ENCODE results near the gene NOS1AP. TPM values are rescaled to one million over a fixed set of nuclear protein-coding genes. Genes with fewer than 3 reads are reported as not detected.
"Not testable (repeated sequence)": the region's sequence is repeated elsewhere in the genome, so short reads cannot be mapped to it uniquely, and the experiment has no call there.

The NOS1AP gene
- polyA plus RNA-seq, 6 donors from 2014 or later, result not detected

DNA sequence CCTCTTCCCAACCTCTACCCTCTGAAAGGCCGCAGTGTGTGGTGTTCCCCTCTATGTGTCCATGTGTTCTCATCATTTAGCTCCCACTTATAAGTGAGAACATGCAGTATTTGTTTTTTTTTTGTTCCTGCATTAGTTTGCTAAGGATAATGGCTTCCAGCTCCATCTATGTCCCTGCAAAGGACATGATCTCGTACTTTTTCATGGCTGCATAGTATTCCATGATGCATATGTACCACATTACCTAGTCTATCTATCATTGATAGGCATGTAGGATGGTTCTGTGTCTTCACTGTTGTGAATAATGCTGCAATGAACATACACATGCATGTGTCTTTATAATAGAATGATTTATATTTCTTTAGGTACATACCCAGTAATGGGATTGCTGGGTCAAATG lies 12.6 kb downstream of the NOS1AP start:
- peaks cover 3 to 19% (median 7%) of the 10 kb centered on the region in 7 donors for H3K9me3 Mint-ChIP-seq
- not testable (repeated sequence) for ATAC-seq (ENCODE audit: low read depth in 2 of 2); H3K4me1 Mint-ChIP-seq; H3K4me3 Mint-ChIP-seq; H3K27ac Mint-ChIP-seq; DNase-seq; H3K36me3 Mint-ChIP-seq
- peaks cover 31 to 67% (median 63%) of the 10 kb centered on the region in 3 donors for H3K27me3 Mint-ChIP-seq

- no peak overlapping the region for H3K27ac Mint-ChIP-seq
- H3K4me1 Mint-ChIP-seq, result no peaks in the 10 kb centered on the region
- peaks cover 0 to 19% (median 7%) of the 10 kb centered on the region in 7 donors for H3K9me3 Mint-ChIP-seq
- no peak for DNase-seq
- no peak overlapping the region for H3K4me3 Mint-ChIP-seq
- H3K27me3 Mint-ChIP-seq, result peaks cover 26 to 64% (median 61%) of the 10 kb centered on the region in 3 donors
- H3K36me3 Mint-ChIP-seq, result peaks cover 0 to 5% of the 10 kb centered on the region in 2 donors
- no peak for ATAC-seq (ENCODE audit: low read depth in 2 of 2)
Observed at GRCh38 chr1:162083273-162083672, 13.8 kb downstream of the NOS1AP start.

- no peak for ATAC-seq (ENCODE audit: low read depth in 2 of 2)
- no peak overlapping the region for H3K4me3 Mint-ChIP-seq
Observed at GRCh38 chr1:162085991-162086390, 16.5 kb downstream of the NOS1AP start.

GRCh38 chr1:162087111-162087510 lies 17.6 kb downstream of the NOS1AP start:
- ATAC-seq (ENCODE audit: low read depth in 2 of 2) (no peak), DNase-seq (no peak)
- Mint-ChIP-seq H3K27ac (no peak overlapping the region), H3K36me3 (peaks cover 0 to 5% of the 10 kb centered on the region in 2 donors), H3K4me3 (no peak overlapping the region), H3K27me3 (peaks cover 24 to 58% (median 41%) of the 10 kb centered on the region in 3 donors), H3K9me3 (peaks cover 0 to 19% (median 7%) of the 10 kb centered on the region in 7 donors), H3K4me1 (no peaks in the 10 kb centered on the region)

More at GRCh38 chr1:162085991-162086390, 16.5 kb downstream of the NOS1AP start:
- DNase-seq, result no peak
- no peak overlapping the region for H3K27ac Mint-ChIP-seq
- peaks cover 0 to 5% of the 10 kb centered on the region in 2 donors for H3K36me3 Mint-ChIP-seq
- peaks cover 20 to 57% (median 47%) of the 10 kb centered on the region in 3 donors for H3K27me3 Mint-ChIP-seq
- no peaks in the 10 kb centered on the region for H3K4me1 Mint-ChIP-seq
- peaks cover 0 to 19% (median 8%) of the 10 kb centered on the region in 7 donors for H3K9me3 Mint-ChIP-seq

GRCh38 chr1:162087574-162087973 lies 18.1 kb downstream of the NOS1AP start:
- DNase-seq, result no peak
- no peak overlapping the region for H3K4me3 Mint-ChIP-seq
- H3K4me1 Mint-ChIP-seq, result no peaks in the 10 kb centered on the region
- no peak for ATAC-seq (ENCODE audit: low read depth in 2 of 2)
- H3K27me3 Mint-ChIP-seq, result peaks cover 28 to 57% (median 44%) of the 10 kb centered on the region in 3 donors
- no peak overlapping the region for H3K27ac Mint-ChIP-seq
- H3K9me3 Mint-ChIP-seq, result peaks cover 0 to 19% (median 7%) of the 10 kb centered on the region in 7 donors
- peaks cover 0 to 5% of the 10 kb centered on the region in 2 donors for H3K36me3 Mint-ChIP-seq

DNA sequence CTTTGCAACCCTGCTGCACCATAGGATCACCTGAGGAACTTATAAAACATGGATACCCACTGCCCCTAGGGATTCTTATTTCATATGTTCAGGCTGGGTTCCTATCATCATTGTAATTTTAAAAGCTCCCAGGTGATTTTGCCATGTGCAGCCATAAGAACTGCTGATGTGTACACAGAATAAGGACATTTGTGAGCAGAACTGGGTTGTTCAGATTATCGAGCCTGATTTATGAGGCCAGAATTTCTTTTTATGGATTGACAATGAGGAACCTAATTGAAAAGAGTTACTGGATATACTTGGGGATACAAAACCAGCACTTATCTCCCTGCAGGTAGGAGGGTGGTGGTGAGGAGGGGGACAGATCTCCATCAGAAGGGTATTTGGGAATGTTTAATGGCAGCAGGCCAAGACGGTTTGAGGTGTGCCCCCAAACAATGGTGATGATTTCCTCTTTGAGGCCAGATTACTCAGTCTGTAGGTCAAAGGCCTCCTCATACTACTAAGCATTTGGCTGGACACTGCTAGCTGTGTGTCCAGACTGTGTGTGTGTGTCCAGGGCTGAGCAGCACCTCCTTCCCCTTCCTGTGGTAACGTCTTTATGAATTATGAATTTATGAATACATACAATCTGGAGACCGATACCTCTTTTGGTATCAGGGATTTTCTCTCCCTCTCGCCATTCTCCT lies 18.9 kb downstream of the NOS1AP start:
- Mint-ChIP-seq H3K4me3 (no peak overlapping the region), H3K4me1 (no peaks in the 10 kb centered on the region), H3K9me3 (peaks cover 0 to 19% (median 6%) of the 10 kb centered on the region in 7 donors), H3K36me3 (peaks cover 0 to 5% of the 10 kb centered on the region in 2 donors), H3K27me3 (peaks cover 30 to 57% (median 52%) of the 10 kb centered on the region in 3 donors), H3K27ac (no peak overlapping the region)
- no peak for DNase-seq
- no peak for ATAC-seq (ENCODE audit: low read depth in 2 of 2)

GRCh38 chr1:162089748-162090147 lies 20.3 kb downstream of the NOS1AP start:
- peaks cover 31 to 51% (median 44%) of the 10 kb centered on the region in 3 donors for H3K27me3 Mint-ChIP-seq
- no peaks in the 10 kb centered on the region for H3K4me1 Mint-ChIP-seq
- no peak for ATAC-seq (ENCODE audit: low read depth in 2 of 2)
- no peak overlapping the region for H3K4me3 Mint-ChIP-seq
- H3K36me3 Mint-ChIP-seq, result no peaks in the 10 kb centered on the region
- peaks cover 0 to 8% (median 2%) of the 10 kb centered on the region in 7 donors for H3K9me3 Mint-ChIP-seq
- DNase-seq, result no peak
- H3K27ac Mint-ChIP-seq, result no peak overlapping the region

- Mint-ChIP-seq H3K27me3 (peaks cover 31 to 47% (median 40%) of the 10 kb centered on the region in 3 donors), H3K4me3 (no peak overlapping the region), H3K36me3 (no peaks in the 10 kb centered on the region), H3K9me3 (peaks cover 0 to 4% (median under 1%) of the 10 kb centered on the region in 7 donors), H3K4me1 (no peaks in the 10 kb centered on the region), H3K27ac (no peak overlapping the region)
- ATAC-seq (ENCODE audit: low read depth in 2 of 2), result no peak
- DNase-seq, result no peak
Observed at GRCh38 chr1:162090378-162090777, 20.9 kb downstream of the NOS1AP start.

DNA sequence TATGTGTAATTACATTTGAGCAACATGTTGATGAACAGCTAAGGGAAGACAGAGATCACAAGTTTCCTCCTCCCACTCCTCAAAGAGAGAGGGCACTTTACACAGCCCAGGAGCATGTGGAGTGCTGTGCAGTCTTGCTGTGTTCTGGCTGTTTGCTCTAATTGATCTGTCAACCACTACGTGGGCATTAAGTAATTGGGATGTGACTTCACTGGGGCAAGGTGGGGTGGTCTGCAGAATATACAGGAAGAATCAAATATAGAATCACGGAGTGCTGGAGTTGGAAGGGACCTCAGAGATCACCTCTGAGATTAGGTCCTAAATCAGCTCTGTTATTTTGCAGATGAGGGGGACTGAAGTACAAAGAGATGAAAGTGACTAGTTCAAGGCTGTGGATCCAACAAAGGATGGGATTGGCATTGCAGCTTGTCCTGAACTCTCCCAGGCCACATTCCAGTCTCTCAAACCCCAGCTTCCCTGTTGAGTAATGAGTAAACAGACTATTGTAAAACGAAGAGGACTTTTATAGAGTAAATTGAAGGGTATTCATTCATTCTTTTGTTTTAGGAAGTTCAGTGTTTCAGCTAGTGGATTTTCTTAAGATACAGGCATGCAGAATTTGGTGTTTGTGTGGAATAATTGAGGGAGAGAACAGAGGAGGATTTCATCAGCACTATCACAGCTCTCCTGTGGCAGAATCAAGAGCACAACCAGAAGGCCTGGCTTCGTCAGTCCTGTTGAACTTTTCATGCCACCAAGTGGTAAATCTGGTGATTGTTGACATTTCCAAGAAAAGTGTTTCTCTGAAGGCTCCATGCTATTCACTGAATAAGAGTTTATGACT lies 22.4 kb downstream of the NOS1AP start:
- Mint-ChIP-seq H3K4me1 (no peaks in the 10 kb centered on the region), H3K27ac (peak overlapping the region in 1 of 6 donors; percentile 79), H3K4me3 (no peak overlapping the region), H3K27me3 (peaks cover 25 to 34% (median 25%) of the 10 kb centered on the region in 3 donors), H3K36me3 (no peaks in the 10 kb centered on the region), H3K9me3 (peaks cover 0 to 2% (median under 1%) of the 10 kb centered on the region in 7 donors)
- DNase-seq (no peak), ATAC-seq (ENCODE audit: low read depth in 2 of 2) (no peak)

GRCh38 chr1:162093095-162093494 lies 23.6 kb downstream of the NOS1AP start:
- no peak overlapping the region for H3K4me3 Mint-ChIP-seq
- H3K27me3 Mint-ChIP-seq, result peaks cover 17 to 28% (median 21%) of the 10 kb centered on the region in 3 donors
- no peak overlapping the region for H3K27ac Mint-ChIP-seq
- H3K9me3 Mint-ChIP-seq, result peaks cover 0 to 8% (median 2%) of the 10 kb centered on the region in 7 donors
- ATAC-seq (ENCODE audit: low read depth in 2 of 2), result no peak
- H3K36me3 Mint-ChIP-seq, result no peaks in the 10 kb centered on the region
- DNase-seq, result no peak
- no peaks in the 10 kb centered on the region for H3K4me1 Mint-ChIP-seq

DNA sequence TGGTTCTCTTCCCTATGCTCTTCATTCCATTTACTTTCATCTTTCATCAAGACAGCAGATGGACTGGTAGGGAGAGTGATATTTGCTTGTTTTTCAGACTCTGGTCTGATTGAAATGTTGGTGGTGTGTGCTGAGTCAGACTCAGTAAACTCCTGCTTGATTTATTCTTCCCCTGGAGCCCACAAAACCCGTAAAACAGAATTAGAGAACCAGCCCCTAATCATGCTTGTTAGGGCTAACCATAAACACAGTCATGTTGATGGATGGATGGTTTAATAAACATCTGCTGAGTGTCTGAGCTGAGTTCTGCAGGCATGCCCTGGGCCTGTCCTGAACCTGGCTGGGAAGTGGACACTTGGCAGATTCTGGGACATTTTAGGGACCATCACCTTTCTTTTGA lies 24.8 kb downstream of the NOS1AP start:
- ATAC-seq (ENCODE audit: low read depth in 2 of 2) (no peak), DNase-seq (no peak)
- Mint-ChIP-seq H3K9me3 (peaks cover 0 to 14% (median 2%) of the 10 kb centered on the region in 7 donors), H3K4me1 (no peaks in the 10 kb centered on the region), H3K27me3 (peaks cover 22 to 31% (median 27%) of the 10 kb centered on the region in 3 donors), H3K36me3 (no peaks in the 10 kb centered on the region), H3K4me3 (no peak overlapping the region), H3K27ac (no peak overlapping the region)

DNA sequence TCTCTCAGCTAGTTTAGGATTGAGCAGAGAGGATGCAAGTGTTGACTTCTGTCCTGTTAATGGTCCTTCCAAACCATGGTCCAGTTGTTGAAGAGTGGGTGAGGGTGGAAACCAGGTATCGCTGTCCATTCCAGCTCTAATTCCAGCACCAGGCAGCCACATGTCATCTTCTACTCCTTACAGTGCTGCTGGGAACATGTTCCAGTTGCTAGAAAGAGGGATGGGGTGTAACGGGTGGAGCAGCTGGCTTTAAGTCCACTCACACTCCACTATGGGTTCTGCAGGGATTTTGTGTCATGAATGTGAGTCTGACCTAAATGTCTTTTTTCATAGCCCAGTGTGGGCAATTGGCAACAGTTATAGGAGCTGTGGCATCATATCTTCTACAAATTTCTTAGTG lies 25.2 kb downstream of the NOS1AP start:
- no peak for DNase-seq
- Mint-ChIP-seq H3K27me3 (peaks cover 22 to 27% (median 27%) of the 10 kb centered on the region in 3 donors), H3K4me3 (no peak overlapping the region), H3K27ac (no peak overlapping the region), H3K4me1 (no peaks in the 10 kb centered on the region), H3K9me3 (peaks cover 0 to 14% (median 1%) of the 10 kb centered on the region in 7 donors), H3K36me3 (no peaks in the 10 kb centered on the region)
- no peak for ATAC-seq (ENCODE audit: low read depth in 2 of 2)

DNA sequence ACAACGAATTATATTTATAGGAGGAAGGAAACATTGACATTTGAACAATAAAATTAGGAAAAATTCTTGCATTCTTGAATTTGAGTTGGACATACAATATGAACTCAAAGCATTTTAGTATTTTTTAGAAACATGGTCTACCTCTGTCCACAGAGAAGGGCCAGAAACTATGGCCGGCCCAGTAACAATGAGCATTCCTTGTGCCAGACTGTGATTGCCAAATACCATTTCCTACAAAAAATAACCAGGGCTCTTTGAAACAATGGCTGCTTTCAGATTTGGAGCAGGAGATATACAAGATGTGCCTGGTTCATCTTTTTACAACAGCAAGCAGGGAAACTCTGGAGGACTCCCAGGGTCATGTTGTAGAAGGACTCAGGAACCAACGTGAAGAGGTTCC lies 38.4 kb downstream of the NOS1AP start:
- Mint-ChIP-seq H3K27ac (no peak overlapping the region), H3K36me3 (peaks cover 10 to 12% of the 10 kb centered on the region in 2 donors), H3K4me3 (no peak overlapping the region), H3K27me3 (peaks cover 34 to 64% (median 53%) of the 10 kb centered on the region in 3 donors), H3K9me3 (peaks cover 9 to 44% (median 22%) of the 10 kb centered on the region in 7 donors), H3K4me1 (no peaks in the 10 kb centered on the region)
- DNase-seq (no peak), ATAC-seq (ENCODE audit: low read depth in 2 of 2) (no peak)
